Epithelial cell of esophagus (primary cell): ENCODE results near the gene CELSR2.

Source experiments
- DNase-seq: peaks from one replicate; pipeline ENCODE4 v3.0.0; 2010; ENCODE audit warnings: low read depth
- H3K4me3 ChIP-seq: 2 replicates; pipeline ENCODE4 v1.5.1; 2011; ENCODE audit warnings: mild to moderate bottlenecking, low read length, control low read depth
- CTCF ChIP-seq: IDR thresholded peaks from 2 replicates; pipeline ENCODE4 v1.5.1; 2011; ENCODE audit warnings: low read depth, mild to moderate bottlenecking, low read length, control low read depth, inconsistent platforms; ENCODE audit not compliant: insufficient read depth; ENCODE audit errors: missing control alignments

Gene CELSR2

GRCh38 chr1:109256085-109256484 is 6.7 kb downstream of the CELSR2 start:
- H3K4me3 ChIP-seq = no peak overlapping the region
- TF ChIP-seq CTCF = no peak
- DNase-seq = no peak

- H3K4me3 ChIP-seq = no peak overlapping the region
- DNase-seq = peak; percentile 99
- TF ChIP-seq CTCF = no peak
Measured at GRCh38 chr1:109256971-109257681, 7.8 kb downstream of the CELSR2 start.

GRCh38 chr1:109257682-109258421 is 8.5 kb downstream of the CELSR2 start:
- TF ChIP-seq CTCF = no peak
- no peak for DNase-seq
- H3K4me3 ChIP-seq = no peak overlapping the region

- TF ChIP-seq CTCF = no peak
- DNase-seq = no peak
- H3K4me3 ChIP-seq = no peak overlapping the region
Measured at GRCh38 chr1:109258481-109259466, 9.4 kb downstream of the CELSR2 start.

GRCh38 chr1:109259674-109260557 is 10.6 kb downstream of the CELSR2 start:
- H3K4me3 ChIP-seq = no peak overlapping the region
- TF ChIP-seq CTCF = no peak
- DNase-seq = no peak

GRCh38 chr1:109261006-109261405 is 11.7 kb downstream of the CELSR2 start:
- no peak overlapping the region for H3K4me3 ChIP-seq
- no peak for DNase-seq

More at GRCh38 chr1:109261006-109261405, 11.7 kb downstream of the CELSR2 start:
- no peak for TF ChIP-seq CTCF
